ENCODE measurements around the gene CTNNBIP1.

The CTNNBIP1 gene

GRCh38 chr1:9835404-9835757, 74.7 kb downstream of the CTNNBIP1 start:
- DNase-seq (ENCODE audit: insufficient read length, low spot score) (no peak), FAIRE-seq (no peak)
- TF ChIP-seq POLR2A (IDR thresholded peaks at IDR 0.05; ENCODE audit: low read depth, low read length), result no peak

- no peak for FAIRE-seq
- no peak for DNase-seq (ENCODE audit: insufficient read length, low spot score)
- TF ChIP-seq POLR2A (IDR thresholded peaks at IDR 0.05; ENCODE audit: low read depth, low read length), result no peak
Observed at GRCh38 chr1:9833632-9834031, 76.4 kb downstream of the CTNNBIP1 start.

- FAIRE-seq (no peak), DNase-seq (ENCODE audit: insufficient read length, low spot score) (no peak)
- no peak for TF ChIP-seq POLR2A (IDR thresholded peaks at IDR 0.05; ENCODE audit: low read depth, low read length)
Observed at GRCh38 chr1:9827558-9828185, 82.4 kb downstream of the CTNNBIP1 start.

- FAIRE-seq (no peak), DNase-seq (ENCODE audit: insufficient read length, low spot score) (no peak)
- TF ChIP-seq POLR2A (IDR thresholded peaks at IDR 0.05; ENCODE audit: low read depth, low read length), result no peak
Observed at GRCh38 chr1:9826616-9827015, 83.5 kb downstream of the CTNNBIP1 start.

DNA sequence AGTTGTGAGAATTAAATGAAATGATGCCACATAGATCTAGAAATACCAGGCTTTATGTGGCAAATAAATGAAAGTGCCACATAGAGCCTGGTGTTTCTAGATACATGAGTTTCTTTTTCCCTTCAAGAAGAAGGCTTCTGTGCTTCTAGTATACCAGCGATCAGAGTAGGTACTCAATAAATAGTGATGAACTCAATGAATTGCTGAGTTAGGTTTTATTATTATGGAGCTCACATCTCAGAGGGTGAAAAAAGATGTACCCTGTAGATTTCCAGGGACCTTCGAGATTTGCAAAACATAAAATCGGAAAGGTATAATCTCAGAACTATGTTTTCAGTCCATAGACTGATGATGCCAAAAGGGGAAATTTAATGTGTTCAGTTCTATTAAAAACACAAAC, 84.0 kb downstream of the CTNNBIP1 start:
- DNase-seq (ENCODE audit: insufficient read length, low spot score), result no peak
- no peak for FAIRE-seq
- TF ChIP-seq POLR2A (IDR thresholded peaks at IDR 0.05; ENCODE audit: low read depth, low read length), result no peak

GRCh38 chr1:9825093-9826074, 84.7 kb downstream of the CTNNBIP1 start:
- no peak for TF ChIP-seq POLR2A (IDR thresholded peaks at IDR 0.05; ENCODE audit: low read depth, low read length)
- FAIRE-seq, result peak; percentile 99
- DNase-seq (ENCODE audit: insufficient read length, low spot score), result peak; percentile 89

DNA sequence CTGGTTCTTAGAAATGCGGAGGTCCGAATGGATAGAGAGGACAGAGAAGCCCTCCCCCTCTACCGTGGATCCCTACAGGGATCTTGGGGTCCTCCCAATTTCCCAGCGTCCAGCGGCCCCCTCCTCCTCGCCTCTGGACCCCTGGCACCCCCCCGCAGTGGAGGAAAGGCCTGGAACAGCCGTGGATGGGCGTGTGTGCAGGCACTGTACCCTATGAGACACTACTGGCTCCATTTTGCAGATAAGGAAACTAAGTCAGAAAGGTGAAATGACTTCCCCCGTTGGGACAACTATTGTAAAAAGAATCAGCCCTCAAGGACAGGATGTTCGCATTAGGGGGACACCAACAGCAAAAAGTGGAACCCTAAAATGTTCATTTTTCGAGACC, 85.4 kb downstream of the CTNNBIP1 start:
- no peak for FAIRE-seq
- DNase-seq (ENCODE audit: insufficient read length, low spot score), result no peak
- no peak for TF ChIP-seq POLR2A (IDR thresholded peaks at IDR 0.05; ENCODE audit: low read depth, low read length)

DNA sequence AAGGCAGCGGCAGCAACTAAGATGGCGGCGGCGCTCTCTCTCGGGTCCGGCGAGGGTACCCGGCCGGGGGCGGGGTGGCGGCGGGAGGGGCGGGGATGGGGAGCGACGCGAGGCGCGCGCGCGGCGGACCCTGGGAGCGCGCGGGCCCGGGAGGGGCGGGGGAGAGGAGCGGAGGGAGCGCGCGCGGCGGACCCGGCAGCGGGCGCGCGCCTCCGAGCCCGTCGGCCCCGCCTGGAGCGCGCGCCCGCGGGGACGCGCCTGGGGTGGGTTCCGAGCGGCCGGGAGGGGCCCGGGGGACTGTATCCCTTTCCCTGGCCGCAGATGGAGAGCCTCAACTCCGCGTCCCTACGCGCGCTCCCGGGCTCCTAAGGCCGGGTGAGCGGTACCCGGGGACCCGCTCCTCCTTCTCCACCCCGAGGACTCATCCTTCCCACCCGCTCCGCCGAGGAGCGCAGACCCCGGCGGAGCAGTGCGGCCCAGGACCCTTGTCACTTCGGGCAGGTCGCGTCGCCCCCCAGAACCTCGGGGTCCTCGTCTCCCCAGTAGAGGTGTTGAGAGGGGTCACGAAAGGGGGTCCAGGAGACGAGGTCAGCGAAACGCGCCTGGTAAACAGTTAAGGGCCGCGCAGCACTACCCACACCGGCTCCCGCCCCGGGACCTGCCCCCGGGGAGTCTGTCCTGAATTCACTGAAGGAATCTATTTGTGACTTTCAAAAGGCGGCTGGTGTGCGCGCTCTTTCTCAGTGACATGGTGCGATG, 85.9 kb downstream of the CTNNBIP1 start, which contains the start of gene CLSTN1:
Gene CLSTN1 (minus strand): TSS at position 23 of the 759 bp plus-strand sequence. CDS start 232 bp downstream, outside the sequence.
- TF ChIP-seq POLR2A (IDR thresholded peaks at IDR 0.05; ENCODE audit: low read depth, low read length), result no peak
- DNase-seq (ENCODE audit: insufficient read length, low spot score), result peak; percentile 58
- no peak for FAIRE-seq

- DNase-seq (ENCODE audit: insufficient read length, low spot score), result no peak
Observed at GRCh38 chr1:9823693-9823942, 86.5 kb downstream of the CTNNBIP1 start.

GRCh38 chr1:9822897-9823692, 87.0 kb downstream of the CTNNBIP1 start:
- TF ChIP-seq POLR2A (IDR thresholded peaks at IDR 0.05; ENCODE audit: low read depth, low read length), result no peak
- FAIRE-seq (no peak), DNase-seq (ENCODE audit: insufficient read length, low spot score) (peak; percentile 28)

More at GRCh38 chr1:9823693-9823942, 86.5 kb downstream of the CTNNBIP1 start:
- FAIRE-seq, result no peak
- peak; percentile 74 for TF ChIP-seq POLR2A (IDR thresholded peaks at IDR 0.05; ENCODE audit: low read depth, low read length)

- DNase-seq (ENCODE audit: insufficient read length, low spot score) (no peak), FAIRE-seq (peak; percentile 6)
- TF ChIP-seq POLR2A (IDR thresholded peaks at IDR 0.05; ENCODE audit: low read depth, low read length), result no peak
Observed at GRCh38 chr1:9822490-9822889, 87.6 kb downstream of the CTNNBIP1 start.

GRCh38 chr1:9821710-9822109, 88.4 kb downstream of the CTNNBIP1 start:
- DNase-seq (ENCODE audit: insufficient read length, low spot score), result no peak
- no peak for FAIRE-seq
- TF ChIP-seq POLR2A (IDR thresholded peaks at IDR 0.05; ENCODE audit: low read depth, low read length), result no peak

DNA sequence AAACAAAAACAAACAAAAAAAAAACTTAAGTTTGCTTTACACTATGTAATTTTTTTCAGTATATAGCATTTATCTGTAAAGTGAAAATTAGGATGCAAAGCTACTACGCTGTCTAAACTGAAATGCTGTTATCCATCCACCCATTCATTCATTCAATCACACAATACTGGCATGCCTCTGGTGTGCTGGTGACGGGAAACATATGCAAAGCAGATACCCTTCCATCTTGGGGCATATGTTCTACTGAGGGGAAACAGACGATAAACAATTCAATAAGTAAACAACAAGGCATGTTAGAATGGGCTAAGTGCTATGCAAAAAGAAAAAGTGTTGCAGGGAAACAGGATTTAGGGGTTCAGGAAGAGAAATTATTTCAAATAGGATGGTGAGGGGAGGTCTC, 89.5 kb downstream of the CTNNBIP1 start:
- TF ChIP-seq POLR2A (IDR thresholded peaks at IDR 0.05; ENCODE audit: low read depth, low read length), result no peak
- no peak for FAIRE-seq
- no peak for DNase-seq (ENCODE audit: insufficient read length, low spot score)

All from H54 (cell line).